ENCODE measurements around the gene EPB41. TPM values are rescaled to one million over a fixed set of nuclear protein-coding genes. Genes with fewer than 3 reads are reported as not detected.
A peak's percentile ranks its signal among the peaks of the same experiment; 100 is the strongest.

EPB41 gene
- total and polyA plus RNA-seq, 9 of the 15 experiments (the other 6 are each of a cell fraction or from before 2014, with no cell fraction given), result 3.7 to 213 (median 141) TPM

DNA sequence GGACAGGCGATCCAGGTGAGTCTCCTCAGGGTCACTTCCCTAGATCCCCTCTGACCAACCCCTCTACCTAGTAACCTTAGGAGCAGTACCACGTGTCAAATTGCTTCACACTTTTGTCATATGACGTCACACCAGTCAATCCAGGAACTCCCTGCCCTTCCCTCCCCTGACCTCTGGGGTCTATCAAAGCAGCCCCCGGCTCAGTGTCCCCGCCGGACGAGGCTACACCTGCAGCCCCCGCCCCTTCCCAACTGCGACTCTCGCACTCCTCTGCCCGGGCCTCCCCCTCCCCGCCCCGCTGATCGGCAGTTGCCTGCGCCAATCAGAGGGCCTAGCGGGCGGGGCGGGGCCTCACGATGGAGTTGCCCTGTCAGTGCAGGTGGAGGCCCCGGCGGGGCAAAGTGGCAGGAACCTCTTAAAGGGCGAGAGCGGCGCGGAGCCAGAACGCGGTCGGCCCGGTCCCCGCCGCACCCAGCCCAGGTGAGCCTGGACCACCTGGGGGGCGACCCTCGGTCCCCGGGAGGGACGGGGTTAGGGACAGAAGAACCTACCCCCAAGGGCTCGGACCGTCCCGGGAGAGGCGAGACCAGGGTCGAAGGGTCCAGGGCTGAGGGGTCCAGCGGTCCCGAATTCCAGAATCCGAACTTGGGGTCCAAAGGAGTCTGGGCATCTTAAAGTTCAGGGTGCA is 27.5 kb upstream of the EPB41 start (continued):
- TF ChIP-seq, protein P1, sequence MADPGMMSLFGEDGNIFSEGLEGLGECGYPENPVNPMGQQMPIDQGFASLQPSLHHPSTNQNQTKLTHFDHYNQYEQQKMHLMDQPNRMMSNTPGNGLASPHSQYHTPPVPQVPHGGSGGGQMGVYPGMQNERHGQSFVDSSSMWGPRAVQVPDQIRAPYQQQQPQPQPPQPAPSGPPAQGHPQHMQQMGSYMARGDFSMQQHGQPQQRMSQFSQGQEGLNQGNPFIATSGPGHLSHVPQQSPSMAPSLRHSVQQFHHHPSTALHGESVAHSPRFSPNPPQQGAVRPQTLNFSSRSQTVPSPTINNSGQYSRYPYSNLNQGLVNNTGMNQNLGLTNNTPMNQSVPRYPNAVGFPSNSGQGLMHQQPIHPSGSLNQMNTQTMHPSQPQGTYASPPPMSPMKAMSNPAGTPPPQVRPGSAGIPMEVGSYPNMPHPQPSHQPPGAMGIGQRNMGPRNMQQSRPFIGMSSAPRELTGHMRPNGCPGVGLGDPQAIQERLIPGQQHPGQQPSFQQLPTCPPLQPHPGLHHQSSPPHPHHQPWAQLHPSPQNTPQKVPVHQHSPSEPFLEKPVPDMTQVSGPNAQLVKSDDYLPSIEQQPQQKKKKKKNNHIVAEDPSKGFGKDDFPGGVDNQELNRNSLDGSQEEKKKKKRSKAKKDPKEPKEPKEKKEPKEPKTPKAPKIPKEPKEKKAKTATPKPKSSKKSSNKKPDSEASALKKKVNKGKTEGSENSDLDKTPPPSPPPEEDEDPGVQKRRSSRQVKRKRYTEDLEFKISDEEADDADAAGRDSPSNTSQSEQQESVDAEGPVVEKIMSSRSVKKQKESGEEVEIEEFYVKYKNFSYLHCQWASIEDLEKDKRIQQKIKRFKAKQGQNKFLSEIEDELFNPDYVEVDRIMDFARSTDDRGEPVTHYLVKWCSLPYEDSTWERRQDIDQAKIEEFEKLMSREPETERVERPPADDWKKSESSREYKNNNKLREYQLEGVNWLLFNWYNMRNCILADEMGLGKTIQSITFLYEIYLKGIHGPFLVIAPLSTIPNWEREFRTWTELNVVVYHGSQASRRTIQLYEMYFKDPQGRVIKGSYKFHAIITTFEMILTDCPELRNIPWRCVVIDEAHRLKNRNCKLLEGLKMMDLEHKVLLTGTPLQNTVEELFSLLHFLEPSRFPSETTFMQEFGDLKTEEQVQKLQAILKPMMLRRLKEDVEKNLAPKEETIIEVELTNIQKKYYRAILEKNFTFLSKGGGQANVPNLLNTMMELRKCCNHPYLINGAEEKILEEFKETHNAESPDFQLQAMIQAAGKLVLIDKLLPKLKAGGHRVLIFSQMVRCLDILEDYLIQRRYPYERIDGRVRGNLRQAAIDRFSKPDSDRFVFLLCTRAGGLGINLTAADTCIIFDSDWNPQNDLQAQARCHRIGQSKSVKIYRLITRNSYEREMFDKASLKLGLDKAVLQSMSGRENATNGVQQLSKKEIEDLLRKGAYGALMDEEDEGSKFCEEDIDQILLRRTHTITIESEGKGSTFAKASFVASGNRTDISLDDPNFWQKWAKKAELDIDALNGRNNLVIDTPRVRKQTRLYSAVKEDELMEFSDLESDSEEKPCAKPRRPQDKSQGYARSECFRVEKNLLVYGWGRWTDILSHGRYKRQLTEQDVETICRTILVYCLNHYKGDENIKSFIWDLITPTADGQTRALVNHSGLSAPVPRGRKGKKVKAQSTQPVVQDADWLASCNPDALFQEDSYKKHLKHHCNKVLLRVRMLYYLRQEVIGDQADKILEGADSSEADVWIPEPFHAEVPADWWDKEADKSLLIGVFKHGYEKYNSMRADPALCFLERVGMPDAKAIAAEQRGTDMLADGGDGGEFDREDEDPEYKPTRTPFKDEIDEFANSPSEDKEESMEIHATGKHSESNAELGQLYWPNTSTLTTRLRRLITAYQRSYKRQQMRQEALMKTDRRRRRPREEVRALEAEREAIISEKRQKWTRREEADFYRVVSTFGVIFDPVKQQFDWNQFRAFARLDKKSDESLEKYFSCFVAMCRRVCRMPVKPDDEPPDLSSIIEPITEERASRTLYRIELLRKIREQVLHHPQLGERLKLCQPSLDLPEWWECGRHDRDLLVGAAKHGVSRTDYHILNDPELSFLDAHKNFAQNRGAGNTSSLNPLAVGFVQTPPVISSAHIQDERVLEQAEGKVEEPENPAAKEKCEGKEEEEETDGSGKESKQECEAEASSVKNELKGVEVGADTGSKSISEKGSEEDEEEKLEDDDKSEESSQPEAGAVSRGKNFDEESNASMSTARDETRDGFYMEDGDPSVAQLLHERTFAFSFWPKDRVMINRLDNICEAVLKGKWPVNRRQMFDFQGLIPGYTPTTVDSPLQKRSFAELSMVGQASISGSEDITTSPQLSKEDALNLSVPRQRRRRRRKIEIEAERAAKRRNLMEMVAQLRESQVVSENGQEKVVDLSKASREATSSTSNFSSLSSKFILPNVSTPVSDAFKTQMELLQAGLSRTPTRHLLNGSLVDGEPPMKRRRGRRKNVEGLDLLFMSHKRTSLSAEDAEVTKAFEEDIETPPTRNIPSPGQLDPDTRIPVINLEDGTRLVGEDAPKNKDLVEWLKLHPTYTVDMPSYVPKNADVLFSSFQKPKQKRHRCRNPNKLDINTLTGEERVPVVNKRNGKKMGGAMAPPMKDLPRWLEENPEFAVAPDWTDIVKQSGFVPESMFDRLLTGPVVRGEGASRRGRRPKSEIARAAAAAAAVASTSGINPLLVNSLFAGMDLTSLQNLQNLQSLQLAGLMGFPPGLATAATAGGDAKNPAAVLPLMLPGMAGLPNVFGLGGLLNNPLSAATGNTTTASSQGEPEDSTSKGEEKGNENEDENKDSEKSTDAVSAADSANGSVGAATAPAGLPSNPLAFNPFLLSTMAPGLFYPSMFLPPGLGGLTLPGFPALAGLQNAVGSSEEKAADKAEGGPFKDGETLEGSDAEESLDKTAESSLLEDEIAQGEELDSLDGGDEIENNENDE (IDR thresholded peaks at IDR 0.05; ENCODE audit: low read depth, low read length), result no peak
- no peak for TF ChIP-seq NR4A1 (CRISPR knock-in tag; IDR thresholded peaks at IDR 0.05)
- peak; percentile 88 for TF ChIP-seq NR4A1 (tag; IDR thresholded peaks at IDR 0.05)
- TF ChIP-seq CBX1 (IDR thresholded peaks at IDR 0.05; ENCODE audit: low read depth), result peak; percentile 24; the same call in 1 of the 2 replicates
- peak; percentile 40 to 58 for TF ChIP-seq NRF1 (conservative IDR thresholded peaks at IDR 0.05 in 1 of 2, IDR thresholded peaks at IDR 0.05 in 1 of 2)
- peak; percentile 90 for TF ChIP-seq CREB1 (IDR thresholded peaks at IDR 0.05)
- peak; percentile 89 for TF ChIP-seq CREB1 (CRISPR knock-in tag; IDR thresholded peaks at IDR 0.05)
- TF ChIP-seq ZEB2 (IDR thresholded peaks at IDR 0.05), result peak; percentile 71; the same call in 1 of the 2 replicates
- no peak for TF ChIP-seq TRIM28 (IDR thresholded peaks at IDR 0.05)
- TF ChIP-seq, protein P2, sequence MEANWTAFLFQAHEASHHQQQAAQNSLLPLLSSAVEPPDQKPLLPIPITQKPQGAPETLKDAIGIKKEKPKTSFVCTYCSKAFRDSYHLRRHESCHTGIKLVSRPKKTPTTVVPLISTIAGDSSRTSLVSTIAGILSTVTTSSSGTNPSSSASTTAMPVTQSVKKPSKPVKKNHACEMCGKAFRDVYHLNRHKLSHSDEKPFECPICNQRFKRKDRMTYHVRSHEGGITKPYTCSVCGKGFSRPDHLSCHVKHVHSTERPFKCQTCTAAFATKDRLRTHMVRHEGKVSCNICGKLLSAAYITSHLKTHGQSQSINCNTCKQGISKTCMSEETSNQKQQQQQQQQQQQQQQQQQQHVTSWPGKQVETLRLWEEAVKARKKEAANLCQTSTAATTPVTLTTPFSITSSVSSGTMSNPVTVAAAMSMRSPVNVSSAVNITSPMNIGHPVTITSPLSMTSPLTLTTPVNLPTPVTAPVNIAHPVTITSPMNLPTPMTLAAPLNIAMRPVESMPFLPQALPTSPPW (CRISPR knock-in tag; IDR thresholded peaks at IDR 0.05), result peak; percentile 94
- TF ChIP-seq SIN3B (IDR thresholded peaks at IDR 0.05; ENCODE audit: low read depth), result peak; percentile 17; the same call in 1 of the 2 replicates
- TF ChIP-seq, protein P3, sequence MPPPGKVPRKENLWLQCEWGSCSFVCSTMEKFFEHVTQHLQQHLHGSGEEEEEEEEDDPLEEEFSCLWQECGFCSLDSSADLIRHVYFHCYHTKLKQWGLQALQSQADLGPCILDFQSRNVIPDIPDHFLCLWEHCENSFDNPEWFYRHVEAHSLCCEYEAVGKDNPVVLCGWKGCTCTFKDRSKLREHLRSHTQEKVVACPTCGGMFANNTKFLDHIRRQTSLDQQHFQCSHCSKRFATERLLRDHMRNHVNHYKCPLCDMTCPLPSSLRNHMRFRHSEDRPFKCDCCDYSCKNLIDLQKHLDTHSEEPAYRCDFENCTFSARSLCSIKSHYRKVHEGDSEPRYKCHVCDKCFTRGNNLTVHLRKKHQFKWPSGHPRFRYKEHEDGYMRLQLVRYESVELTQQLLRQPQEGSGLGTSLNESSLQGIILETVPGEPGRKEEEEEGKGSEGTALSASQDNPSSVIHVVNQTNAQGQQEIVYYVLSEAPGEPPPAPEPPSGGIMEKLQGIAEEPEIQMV (tag; conservative IDR thresholded peaks at IDR 0.05; ENCODE audit: low read depth), result 0 out of 2 replicates have a peak, but pooled peaks have one; percentile 48
- TF ChIP-seq MEF2D (tag; conservative IDR thresholded peaks at IDR 0.05; ENCODE audit: low read depth), result peak; percentile 67
- peak; percentile 89 for TF ChIP-seq ZNF668 (CRISPR knock-in tag; IDR thresholded peaks at IDR 0.05)
